HepG2 (cell line): ENCODE measurements around the gene ARL14EPL. TPM values are rescaled to one million over a fixed set of nuclear protein-coding genes. Genes with fewer than 3 reads are reported as not detected.

Source experiments
- ATAC-seq: fragments of 200-7000 bp; cut with Tn5 transposase; 3 replicates; pipeline ENCODE4 v1.9.1; 2020; ENCODE audit warnings: mild to moderate bottlenecking, moderate library complexity
- BruUV-seq: library from RNA; stranded (reverse); fragments of 400-500 nt; replicated peaks from 2 replicates; lab custom pipeline; 2021; lab: Mats Ljungman, UMichigan
- CTCF ChIA-PET: fragments of 300-600 bp; formaldehyde crosslinking; extraction: SDS; loops from one replicate; lab custom pipeline; 2021; ENCODE audit warnings: low total read pairs, inconsistent platforms, low intra/inter-chr PET ratio; lab: Yijun Ruan, JAX
- POLR2A ChIA-PET: fragments of 350-600 bp; sonication (Branson Sonifier 250); formaldehyde crosslinking; loops from one replicate; lab custom pipeline; 2020; ENCODE audit warnings: antibody characterized with exemption, inconsistent platforms; lab: Yijun Ruan, JAX
- DNase-seq: peaks from one replicate; pipeline ENCODE4 v3.0.0-alpha.2; 2015; ENCODE audit warnings: low spot score
- FAIRE-seq: peaks from 3 replicates; lab custom pipeline; 2011; peaks lifted over from hg19 to GRCh38; lab: Jason Lieb, UNC
- H2AFZ ChIP-seq: one replicate; pipeline ENCODE4 v1.6.1; 2011; ENCODE audit warnings: low read length, inconsistent platforms
- H3K27ac ChIP-seq: fragments of 300-600 bp; 3 replicates; pipeline ENCODE4 v1.8.0; 2011; ENCODE audit warnings: mixed run types, mild to moderate bottlenecking, mixed read lengths, low read length, inconsistent platforms; ENCODE audit not compliant: insufficient read depth; ENCODE audit errors: extremely low read length
- H3K27me3 ChIP-seq, 2 experiments: fragments of 200-600 bp in 1 of 2; 2 replicates in 1 of 2; 3 replicates in 1 of 2; pipeline versions ENCODE4 v1.6.0 to v1.8.0; 2011; ENCODE audit warnings: low read length in 2 of 2, mild to moderate bottlenecking in 2 of 2, moderate library complexity in 2 of 2, inconsistent platforms in 1 of 2; ENCODE audit not compliant: insufficient read depth in 2 of 2, control insufficient read depth in 1 of 2
- H3K36me3 ChIP-seq, 2 experiments: fragments of 200-600 bp in 1 of 2; replicated peaks in 1 of 2; 2 replicates in 1 of 2; 3 replicates in 1 of 2; pipeline versions ENCODE4 v1.5.1 to v1.8.0; 2011; ENCODE audit warnings: low read length in 2 of 2, inconsistent platforms in 1 of 2; ENCODE audit not compliant: insufficient read depth in 2 of 2, control insufficient read depth in 1 of 2
- H3K4me1 ChIP-seq: 2 replicates; pipeline ENCODE4 v1.5.1; 2012; ENCODE audit warnings: low read length, inconsistent platforms; ENCODE audit not compliant: insufficient read depth
- H3K4me2 ChIP-seq: 2 replicates; pipeline ENCODE4 v1.6.0; 2011; ENCODE audit warnings: low read depth, low read length, inconsistent platforms
- H3K4me3 ChIP-seq, 3 experiments: fragments of 200-600 bp in 1 of 3; sonication (generic), shearing (Covaris generic) in 1 of 3; replicated peaks in 1 of 3; 2 replicates each; pipeline ENCODE4 v1.5.1; 2011 to 2016; ENCODE audit warnings: low read length in 3 of 3, inconsistent platforms in 2 of 3, low read depth in 2 of 3, mild to moderate bottlenecking in 2 of 3, control low read depth in 1 of 3, mixed read lengths in 1 of 3; ENCODE audit not compliant: insufficient read depth in 1 of 3
- H3K79me2 ChIP-seq: one replicate; pipeline ENCODE4 v1.6.1; 2011; ENCODE audit warnings: low read length, inconsistent platforms; ENCODE audit not compliant: insufficient read depth
- H3K9ac ChIP-seq: 2 replicates; pipeline ENCODE4 v1.6.0; 2011; ENCODE audit warnings: mild to moderate bottlenecking, low read depth, low read length, inconsistent platforms; ENCODE audit not compliant: insufficient read depth
- H3K9me3 ChIP-seq: 2 replicates; pipeline ENCODE4 v1.5.1; 2012; ENCODE audit warnings: mild to moderate bottlenecking, low read length
- H4K20me1 ChIP-seq: 2 replicates; pipeline ENCODE4 v1.6.0; 2011; ENCODE audit warnings: inconsistent platforms, mild to moderate bottlenecking, low read length, moderate library complexity; ENCODE audit not compliant: insufficient read depth
- CENPX ChIP-seq: sonication (generic); formaldehyde crosslinking; IDR thresholded peaks from 2 replicates; pipeline ENCODE4 v1.9.0; 2021; ENCODE audit warnings: mild to moderate bottlenecking, missing genetic modification reagents, moderate library complexity
- MED8 ChIP-seq: sonication (generic); formaldehyde crosslinking; IDR thresholded peaks from 2 replicates; pipeline ENCODE4 v1.8.1; 2023; ENCODE audit warnings: mild to moderate bottlenecking, missing genetic modification reagents; ENCODE audit not compliant: insufficient replicate concordance
- POGZ ChIP-seq: sonication (generic); formaldehyde crosslinking; IDR thresholded peaks from 2 replicates; pipeline ENCODE4 v1.4.0; 2020; ENCODE audit warnings: mild to moderate bottlenecking, missing genetic modification reagents
- TP53 ChIP-seq: sonication (generic); formaldehyde crosslinking; conservative IDR thresholded peaks from 2 replicates; pipeline ENCODE4 v1.4.0; 2020; ENCODE audit warnings: missing genetic modification reagents
- ZBTB38 ChIP-seq: sonication (generic); formaldehyde crosslinking; IDR thresholded peaks from 2 replicates; pipeline ENCODE4 v1.5.1; 2020; ENCODE audit warnings: mild to moderate bottlenecking, missing genetic modification reagents
- ZKSCAN8 ChIP-seq: IDR thresholded peaks from 2 replicates; pipeline ENCODE4 v1.6.1; 2016; ENCODE audit warnings: borderline replicate concordance, missing genetic modification reagents, missing compliant biosample characterization
- ZNF232 ChIP-seq: sonication (generic); formaldehyde crosslinking; IDR thresholded peaks from 2 replicates; pipeline ENCODE4 v1.4.0; 2020; ENCODE audit warnings: missing genetic modification reagents, borderline replicate concordance
- ZNF891 ChIP-seq: sonication (generic); formaldehyde crosslinking; IDR thresholded peaks from 2 replicates; pipeline ENCODE4 v1.5.0; 2020; ENCODE audit warnings: mild to moderate bottlenecking, missing genetic modification reagents
- WGBS: methylation state at CpG from one replicate; pipeline ENCODE4 v1.1.6; 2017; ENCODE audit warnings: low lambda C conversion rate; 5-methylcytosine and 5-hydroxymethylcytosine counted together
- in situ Hi-C: cut with HindIII; loops from 2 replicates; pipeline ENCODE4 v1.10.0; 2017; ENCODE audit warnings: low pct_unique_long_range_greater_than_20kb; ENCODE audit not compliant: extremely low pct_ligation_motif_present
- intact Hi-C: fragments of 100-400 bp; cut with micrococcal nuclease; formaldehyde crosslinking; loops from one replicate; pipeline ENCODE4 v1.10.0; 2022; ENCODE audit not compliant: unreplicated experiment
- polyA plus RNA-seq, 8 experiments: library from polyadenylated mRNA; depleted of rRNA in 3 of 8; stranded (reverse) in 7 of 8; unstranded in 1 of 8; fragments of >200 nt; fragmentation: Illumina TruSeq in 4 of 8; extraction: Trizol in 4 of 8; gene quantifications; 2 replicates each; pipeline versions ENCODE4 v1.2.1 to v1.2.3, GENCODE V29; 2011 to 2016; ENCODE audit warnings: low read depth in 4 of 8, missing spikeins in 1 of 8, mixed read lengths in 1 of 8; ENCODE audit not compliant: insufficient read depth in 1 of 8
- total RNA-seq, 5 experiments: library from RNA; depleted of rRNA; stranded (reverse); fragments of >200 nt; fragmentation: Illumina TruSeq; extraction: Trizol; gene quantifications; 2 replicates each; pipeline ENCODE4 v1.2.3, GENCODE V29; 2016; ENCODE audit warnings: low read depth in 1 of 5
- TF ChIP-seq, protein P1 (sequence below): sonication (generic); formaldehyde crosslinking; IDR thresholded peaks from 2 replicates; pipeline ENCODE4 v1.4.0; 2020; ENCODE audit warnings: mild to moderate bottlenecking, missing genetic modification reagents, borderline replicate concordance
- TF ChIP-seq, protein P2 (sequence below): sonication (generic); formaldehyde crosslinking; IDR thresholded peaks from 2 replicates; pipeline ENCODE4 v1.4.0; 2020; ENCODE audit warnings: missing genetic modification reagents
- TF ChIP-seq, protein P3 (sequence below): sonication (generic); formaldehyde crosslinking; IDR thresholded peaks from 2 replicates; pipeline ENCODE4 v1.4.0; 2020; ENCODE audit warnings: mild to moderate bottlenecking, low read depth, missing genetic modification reagents

The ARL14EPL gene
- total and polyA plus RNA-seq, 2 of the 13 experiments (the other 11 are each of a cell fraction or from before 2014, with no cell fraction given) = not detected

DNA sequence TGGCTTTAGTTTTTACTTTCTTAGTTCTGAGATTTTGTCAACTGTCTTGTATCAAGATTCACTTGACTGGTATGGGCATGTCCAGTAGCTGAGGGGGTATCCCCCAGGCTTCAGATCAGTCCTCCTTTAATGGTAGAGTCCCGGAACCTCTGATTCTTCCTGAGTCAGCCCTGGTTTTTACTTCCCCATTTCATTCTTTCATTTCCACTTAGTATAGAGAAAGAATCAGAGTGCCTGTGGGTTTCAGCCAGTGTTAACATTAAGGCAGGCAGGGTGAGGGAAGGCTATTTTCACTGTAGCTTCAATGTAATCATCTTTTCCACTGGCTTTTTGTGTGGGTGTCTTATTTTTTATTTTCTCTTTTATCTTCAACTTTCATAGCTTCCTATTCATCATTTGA lies 44.2 kb downstream of the ARL14EPL start (continued):
- TF ChIP-seq, protein P1, sequence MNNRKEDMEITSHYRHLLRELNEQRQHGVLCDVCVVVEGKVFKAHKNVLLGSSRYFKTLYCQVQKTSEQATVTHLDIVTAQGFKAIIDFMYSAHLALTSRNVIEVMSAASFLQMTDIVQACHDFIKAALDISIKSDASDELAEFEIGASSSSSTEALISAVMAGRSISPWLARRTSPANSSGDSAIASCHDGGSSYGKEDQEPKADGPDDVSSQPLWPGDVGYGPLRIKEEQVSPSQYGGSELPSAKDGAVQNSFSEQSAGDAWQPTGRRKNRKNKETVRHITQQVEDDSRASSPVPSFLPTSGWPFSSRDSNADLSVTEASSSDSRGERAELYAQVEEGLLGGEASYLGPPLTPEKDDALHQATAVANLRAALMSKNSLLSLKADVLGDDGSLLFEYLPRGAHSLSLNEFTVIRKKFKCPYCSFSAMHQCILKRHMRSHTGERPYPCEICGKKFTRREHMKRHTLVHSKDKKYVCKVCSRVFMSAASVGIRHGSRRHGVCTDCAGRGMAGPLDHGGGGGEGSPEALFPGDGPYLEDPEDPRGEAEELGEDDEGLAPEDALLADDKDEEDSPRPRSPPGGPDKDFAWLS (CRISPR knock-in tag) = no peak

GRCh38 chr5:116078199-116078598 lies 45.9 kb downstream of the ARL14EPL start:
- no TSS peak for BruUV-seq
- intact Hi-C loops (no loop called here), in situ Hi-C loops (no loop called here)
- Histone ChIP-seq H2AFZ (no peak overlapping the region), H3K9ac (no peak overlapping the region), H3K79me2 (no peaks in the 10 kb centered on the region), H3K36me3 (no peaks in the 10 kb centered on the region; a peak in 1 of 5 replicates), H3K9me3 (no peaks in the 10 kb centered on the region), H3K27me3 (no peaks in the 10 kb centered on the region), H3K4me1 (peaks cover 8% of the 10 kb centered on the region), H3K27ac (no peak overlapping the region), H3K4me3 (no peak overlapping the region), H4K20me1 (no peaks in the 10 kb centered on the region), H3K4me2 (no peak overlapping the region)
- ATAC-seq (no peak), FAIRE-seq (no peak), DNase-seq (no peak)
- POLR2A ChIA-PET = no interaction called here
- CTCF ChIA-PET = no interaction called here
- no peak for TF ChIP-seq POGZ (CRISPR knock-in tag)
- WGBS = 73% methylated on average over 5 of the region's 5 CpGs

- ChIA-PET CTCF (no interaction called here), POLR2A (interaction anchor here (1.0 to 1.7 kb wide), 3 partner anchors 8 to 540 kb away, joined by 3 to 7 read pairs (median 4); partner anchors contain the start of gene FEM1C)
- no TSS peak for BruUV-seq
- Histone ChIP-seq H3K36me3 (no peaks in the 10 kb centered on the region; a peak in 3 of 5 replicates), H3K27ac (peak overlapping the region; percentile 89), H3K9ac (peak overlapping the region; percentile 95), H3K4me1 (peaks cover 39% of the 10 kb centered on the region), H3K79me2 (peaks cover 33% of the 10 kb centered on the region), H3K9me3 (no peaks in the 10 kb centered on the region), H3K4me2 (peak overlapping the region; percentile 96), H4K20me1 (no peaks in the 10 kb centered on the region), H3K4me3 (peak overlapping the region; percentile 89 to 98 (median 98)), H3K27me3 (no peaks in the 10 kb centered on the region; a peak in 1 of 5 replicates), H2AFZ (no peak overlapping the region)
- WGBS = 46% methylated on average over 6 of the region's 11 CpGs
- TF ChIP-seq ZKSCAN8 (CRISPR knock-in tag) = 0 out of 2 replicates have a peak, but pooled peaks have one; percentile 38
- TF ChIP-seq, protein P2, sequence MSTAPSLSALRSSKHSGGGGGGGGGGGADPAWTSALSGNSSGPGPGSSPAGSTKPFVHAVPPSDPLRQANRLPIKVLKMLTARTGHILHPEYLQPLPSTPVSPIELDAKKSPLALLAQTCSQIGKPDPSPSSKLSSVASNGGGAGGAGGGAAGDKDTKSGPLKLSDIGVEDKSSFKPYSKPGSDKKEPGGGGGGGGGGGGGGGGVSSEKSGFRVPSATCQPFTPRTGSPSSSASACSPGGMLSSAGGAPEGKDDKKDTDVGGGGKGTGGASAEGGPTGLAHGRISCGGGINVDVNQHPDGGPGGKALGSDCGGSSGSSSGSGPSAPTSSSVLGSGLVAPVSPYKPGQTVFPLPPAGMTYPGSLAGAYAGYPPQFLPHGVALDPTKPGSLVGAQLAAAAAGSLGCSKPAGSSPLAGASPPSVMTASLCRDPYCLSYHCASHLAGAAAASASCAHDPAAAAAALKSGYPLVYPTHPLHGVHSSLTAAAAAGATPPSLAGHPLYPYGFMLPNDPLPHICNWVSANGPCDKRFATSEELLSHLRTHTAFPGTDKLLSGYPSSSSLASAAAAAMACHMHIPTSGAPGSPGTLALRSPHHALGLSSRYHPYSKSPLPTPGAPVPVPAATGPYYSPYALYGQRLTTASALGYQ (CRISPR knock-in tag) = 0 out of 2 replicates have a peak, but pooled peaks have one; percentile 3
- no peak for TF ChIP-seq ZNF891 (CRISPR knock-in tag)
- TF ChIP-seq, protein P3, sequence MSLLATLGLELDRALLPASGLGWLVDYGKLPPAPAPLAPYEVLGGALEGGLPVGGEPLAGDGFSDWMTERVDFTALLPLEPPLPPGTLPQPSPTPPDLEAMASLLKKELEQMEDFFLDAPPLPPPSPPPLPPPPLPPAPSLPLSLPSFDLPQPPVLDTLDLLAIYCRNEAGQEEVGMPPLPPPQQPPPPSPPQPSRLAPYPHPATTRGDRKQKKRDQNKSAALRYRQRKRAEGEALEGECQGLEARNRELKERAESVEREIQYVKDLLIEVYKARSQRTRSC (CRISPR knock-in tag) = 0 out of 2 replicates have a peak, but pooled peaks have one; percentile 2
- no peak for TF ChIP-seq TP53
- TF ChIP-seq CENPX (CRISPR knock-in tag) = no peak
- TF ChIP-seq ZNF232 (CRISPR knock-in tag) = no peak
- peak; percentile 39; the same call in 1 of the 2 replicates for TF ChIP-seq ZBTB38 (CRISPR knock-in tag)
- no peak for TF ChIP-seq MED8 (CRISPR knock-in tag)
- intact Hi-C loops = no loop called here
- in situ Hi-C loops = no loop called here
- DNase-seq (no peak), FAIRE-seq (no peak), ATAC-seq (no peak)
These were observed 52.0 kb downstream of the ARL14EPL start for GRCh38 chr5:116084287-116084691.
